ENCODE measurements around the gene TNFRSF8.

Gene TNFRSF8

DNA sequence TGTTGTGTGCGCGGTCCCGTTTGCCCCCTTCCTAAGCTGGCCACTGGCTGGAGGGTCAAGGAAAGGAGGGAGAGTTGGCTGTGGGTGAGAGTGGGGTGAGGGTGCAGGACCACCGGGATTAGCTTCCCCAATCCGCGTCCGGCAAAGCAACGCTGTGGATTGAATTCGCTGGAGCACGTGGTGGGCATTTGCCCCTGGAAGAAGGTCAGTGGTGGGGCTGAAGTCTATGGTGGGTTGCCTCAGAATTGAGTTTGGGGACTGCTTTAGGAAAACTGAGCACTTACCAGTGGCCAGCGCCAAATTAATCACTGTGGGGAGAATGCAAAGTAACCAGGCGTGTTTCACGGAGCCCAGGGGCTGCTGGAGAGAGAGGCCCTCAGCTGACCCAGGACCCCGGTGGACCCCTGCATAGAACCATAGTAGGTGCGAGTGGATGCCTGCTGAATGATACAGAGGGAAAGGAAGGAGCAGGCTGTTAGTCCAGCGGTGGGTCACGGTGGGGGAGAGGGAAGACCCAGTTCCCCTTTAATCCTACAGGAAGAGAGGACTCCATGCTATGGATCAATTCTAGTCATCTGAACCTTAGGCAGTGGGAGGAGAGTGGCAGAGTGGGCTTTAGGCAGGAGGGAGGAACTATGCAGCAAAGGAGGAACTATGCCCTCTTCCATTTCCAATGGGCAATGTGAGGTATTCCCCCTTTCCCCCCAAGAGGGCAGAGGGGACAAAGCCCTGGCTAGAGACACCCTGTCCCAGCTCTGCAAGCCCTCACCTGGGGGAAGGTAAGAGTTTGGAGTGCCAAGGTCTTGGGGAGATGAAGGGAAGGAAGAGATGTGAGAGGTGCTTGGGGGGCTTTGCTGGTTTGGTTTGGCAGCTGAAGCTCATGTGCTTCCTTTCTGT, 1.2 kb downstream of the TNFRSF8 start:
- no peak for DNase-seq

GRCh38 chr1:12065872-12066271, 2.8 kb downstream of the TNFRSF8 start:
- no peak for DNase-seq

- DNase-seq: no peak
Observed at GRCh38 chr1:12067900-12068821, 5.1 kb downstream of the TNFRSF8 start.

- no peak for DNase-seq
Observed at GRCh38 chr1:12069623-12070244, 6.6 kb downstream of the TNFRSF8 start.

- DNase-seq: no peak
Observed at GRCh38 chr1:12071892-12072291, 8.8 kb downstream of the TNFRSF8 start.

DNA sequence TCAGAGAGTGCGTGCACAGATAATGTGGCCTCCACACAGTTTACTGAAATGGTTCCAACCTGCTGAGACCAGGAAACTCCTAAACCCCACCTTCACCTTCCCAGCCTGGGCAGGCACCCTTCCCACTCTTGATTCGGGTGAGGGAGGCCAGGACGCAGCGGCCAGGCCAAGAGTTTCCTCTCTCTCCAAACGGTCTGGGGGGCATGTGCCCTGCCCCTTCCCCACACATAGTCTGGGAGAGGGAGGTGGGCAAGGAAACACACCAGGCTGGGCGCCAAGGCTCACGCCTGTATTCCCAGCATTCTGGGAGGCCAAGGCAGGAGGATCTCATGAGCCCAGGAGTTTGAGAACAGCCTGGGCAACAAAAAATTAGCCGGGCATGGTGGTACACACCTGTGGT, 9.6 kb downstream of the TNFRSF8 start:
- no peak for DNase-seq

GRCh38 chr1:12073796-12074195, 10.7 kb downstream of the TNFRSF8 start:
- DNase-seq: no peak

DNA sequence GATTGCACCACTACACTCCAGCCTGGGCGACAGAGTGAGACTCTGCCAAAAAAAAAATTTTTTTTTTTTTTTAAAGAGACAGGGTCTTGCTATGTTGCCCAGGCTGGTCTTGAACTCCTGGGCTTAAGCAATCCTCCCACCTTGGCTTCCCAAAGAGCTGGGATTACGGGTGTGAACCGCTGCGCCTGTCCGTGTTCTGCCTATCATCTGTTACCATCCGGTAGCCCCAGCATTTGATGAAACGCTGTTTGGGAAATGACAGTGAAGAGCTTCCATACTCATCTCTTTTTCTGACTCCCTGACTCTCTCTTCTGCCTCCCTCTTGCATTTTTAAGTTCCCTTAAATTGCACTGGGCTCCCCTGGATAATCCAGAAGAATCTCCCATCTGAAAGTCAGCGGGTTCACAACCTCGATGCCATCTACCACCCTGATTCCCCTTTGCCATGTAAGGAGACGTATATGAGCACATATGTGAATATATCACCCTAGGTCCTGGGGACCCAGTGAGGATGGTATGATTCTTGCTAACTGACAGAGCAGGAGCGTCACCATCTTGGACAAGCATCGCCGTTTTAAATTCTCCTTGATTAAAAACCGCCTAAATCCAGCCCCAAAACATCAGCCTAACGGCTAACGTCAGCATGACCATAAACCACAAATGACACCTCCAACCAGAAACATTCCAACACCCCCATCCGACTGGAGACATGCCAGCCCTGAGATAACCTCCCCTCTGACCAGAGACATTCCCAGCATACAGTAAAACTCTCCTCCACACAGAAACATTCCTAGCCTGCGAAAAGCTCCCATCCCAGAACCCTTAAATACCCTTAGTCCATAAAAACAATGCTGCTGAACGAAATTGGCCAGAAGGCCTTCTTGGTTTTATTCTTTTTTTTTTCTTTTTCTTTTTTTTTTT, 12.4 kb downstream of the TNFRSF8 start:
- no peak for DNase-seq

GRCh38 chr1:12076425-12077005, 13.4 kb downstream of the TNFRSF8 start:
- DNase-seq: no peak

GRCh38 chr1:12078575-12078937, 15.5 kb downstream of the TNFRSF8 start:
- no peak for DNase-seq

GRCh38 chr1:12078938-12079861, 16.1 kb downstream of the TNFRSF8 start:
- DNase-seq: no peak

DNA sequence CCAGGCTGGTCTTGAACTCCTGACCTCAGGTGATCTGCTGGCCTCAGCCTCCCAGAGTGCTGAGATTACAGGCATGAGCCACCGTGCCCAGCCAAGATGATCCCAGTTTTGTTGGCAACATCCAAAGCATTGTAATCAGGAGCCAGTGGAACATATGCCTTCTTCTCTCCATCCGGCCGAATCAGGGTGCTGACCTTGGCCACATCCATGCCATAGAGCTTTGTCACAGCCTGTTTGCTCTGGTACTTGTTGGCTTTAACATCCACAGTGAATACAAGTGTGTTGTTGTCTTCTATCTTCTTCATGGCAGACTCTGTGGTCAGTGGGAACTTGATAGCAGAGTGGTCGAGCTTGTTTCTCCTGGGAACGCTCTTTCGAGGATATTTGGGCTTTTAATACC, 17.1 kb downstream of the TNFRSF8 start:
- no peak for DNase-seq

GRCh38 chr1:12080773-12081556, 17.9 kb downstream of the TNFRSF8 start:
- DNase-seq: no peak

DNA sequence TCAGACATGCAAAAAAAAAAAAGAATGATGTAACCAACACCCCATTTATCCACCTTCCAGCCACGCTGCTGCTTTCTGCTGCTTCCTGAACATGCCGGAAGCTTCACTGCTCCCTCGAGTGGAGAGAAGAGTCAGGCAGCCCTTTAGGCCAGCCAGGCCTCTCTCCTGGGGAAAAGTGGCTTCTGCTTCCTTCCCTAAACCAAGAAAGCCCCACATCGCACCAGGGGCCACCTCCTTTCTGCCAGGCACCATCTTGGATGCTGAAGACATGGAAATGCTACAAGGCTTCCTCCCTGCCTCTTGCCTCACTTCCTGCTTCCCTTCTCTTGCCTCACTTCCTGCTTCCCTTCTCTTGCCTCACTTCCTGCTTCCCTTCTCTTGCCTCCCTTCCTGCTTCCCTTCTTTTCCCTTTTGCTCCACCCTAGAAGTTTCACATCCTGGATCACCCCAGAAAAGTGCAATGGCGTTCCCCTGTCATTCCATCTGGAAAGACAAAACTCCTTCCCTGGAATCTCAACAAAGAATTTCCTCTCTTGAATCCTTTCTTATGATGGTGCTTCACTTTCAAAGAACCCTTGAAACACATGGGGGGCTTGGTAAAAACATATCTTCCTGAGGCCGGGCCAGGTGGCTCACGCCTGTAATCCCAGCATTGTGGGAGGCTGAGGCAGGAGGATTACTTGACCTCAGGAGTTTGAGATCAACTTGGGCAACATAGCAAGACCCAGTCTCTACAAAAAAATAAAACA, 18.7 kb downstream of the TNFRSF8 start:
- DNase-seq: no peak

DNA sequence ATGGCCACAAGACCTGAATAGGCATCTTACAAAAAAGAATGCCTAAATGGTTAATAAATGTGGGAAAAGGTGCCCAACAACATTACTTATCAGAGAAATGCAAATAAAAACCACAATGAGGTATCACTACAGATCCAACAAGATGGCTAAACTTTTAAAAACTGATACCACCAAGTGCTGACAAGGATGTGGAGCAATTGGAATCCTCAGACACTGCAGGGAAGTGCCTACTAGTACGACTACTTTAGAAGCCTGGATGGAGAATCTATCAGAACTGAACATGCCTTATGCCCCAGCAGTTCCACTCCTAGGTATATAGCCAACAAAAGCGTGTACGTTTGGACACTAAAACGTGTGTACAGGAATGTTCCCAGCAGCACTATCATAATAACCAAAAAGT, 19.9 kb downstream of the TNFRSF8 start:
- no peak for DNase-seq

GRCh38 chr1:12083766-12084165, 20.7 kb downstream of the TNFRSF8 start:
- no peak for DNase-seq

GRCh38 chr1:12085643-12086260, 22.6 kb downstream of the TNFRSF8 start:
- no peak for DNase-seq

GRCh38 chr1:12087797-12088314, 24.8 kb downstream of the TNFRSF8 start:
- DNase-seq: no peak

All from NCI-H2029 treated with DMSO at 0.1 percent for 48 hours (cell line).